Stimulated activated CD8-positive, alpha-beta memory T cell treated with anti-CD3 and anti-CD28 coated beads, Interleukin-7, amount 100 ng/mL, for 24 hours (primary cell): ENCODE measurements around the gene ZNF749.
A peak's percentile ranks its signal among the peaks of the same experiment; 100 is the strongest.
"Not testable (repeated sequence)": the region's sequence is repeated elsewhere in the genome, so short reads cannot be mapped to it uniquely, and the experiment has no call there.

Source experiments
- DNase-seq: peaks from one replicate; pipeline ENCODE4 v3.0.0-alpha.2; 2020; ENCODE audit warnings: low read depth

Gene ZNF749

DNA sequence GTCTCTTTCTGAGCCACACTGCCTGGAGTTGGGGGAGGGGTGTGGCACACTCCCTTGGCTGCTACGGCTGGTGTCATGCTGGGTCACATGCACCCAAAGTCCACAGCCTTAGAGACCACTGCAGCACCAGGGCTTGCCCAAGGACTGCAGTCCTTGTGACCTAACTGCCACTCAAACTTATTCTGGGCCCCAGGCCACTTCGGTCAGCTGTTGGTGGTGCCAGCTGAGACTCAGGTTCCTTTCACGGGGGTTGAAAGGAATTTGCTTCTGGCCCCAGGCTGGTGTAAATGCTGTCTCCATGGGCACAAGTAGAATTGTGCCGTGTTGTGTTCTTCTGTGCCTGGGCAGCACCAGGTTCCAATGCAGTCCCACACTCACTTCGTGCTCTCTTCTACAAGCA lies 31.4 kb downstream of the ZNF749 start:
- DNase-seq: no peak

DNA sequence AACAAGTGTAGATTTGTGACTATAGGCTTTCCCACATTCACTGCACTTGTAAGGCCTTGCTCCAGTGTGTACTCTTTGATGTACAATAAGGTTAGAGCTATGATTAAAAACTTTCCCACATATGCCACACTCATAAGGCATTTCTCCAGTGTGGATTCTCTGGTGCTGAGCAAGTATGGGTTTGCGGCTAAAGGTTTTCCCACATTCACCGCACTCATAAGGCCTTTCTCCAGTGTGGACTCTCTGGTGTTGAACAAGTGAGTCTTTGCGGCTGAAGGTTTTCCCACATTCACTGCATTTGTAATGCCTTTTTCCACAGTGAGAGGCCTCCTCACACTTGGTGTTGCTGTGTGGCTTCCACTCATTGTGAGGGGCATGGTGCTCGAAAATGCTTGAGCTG lies 38.5 kb downstream of the ZNF749 start:
- no peak for DNase-seq

DNA sequence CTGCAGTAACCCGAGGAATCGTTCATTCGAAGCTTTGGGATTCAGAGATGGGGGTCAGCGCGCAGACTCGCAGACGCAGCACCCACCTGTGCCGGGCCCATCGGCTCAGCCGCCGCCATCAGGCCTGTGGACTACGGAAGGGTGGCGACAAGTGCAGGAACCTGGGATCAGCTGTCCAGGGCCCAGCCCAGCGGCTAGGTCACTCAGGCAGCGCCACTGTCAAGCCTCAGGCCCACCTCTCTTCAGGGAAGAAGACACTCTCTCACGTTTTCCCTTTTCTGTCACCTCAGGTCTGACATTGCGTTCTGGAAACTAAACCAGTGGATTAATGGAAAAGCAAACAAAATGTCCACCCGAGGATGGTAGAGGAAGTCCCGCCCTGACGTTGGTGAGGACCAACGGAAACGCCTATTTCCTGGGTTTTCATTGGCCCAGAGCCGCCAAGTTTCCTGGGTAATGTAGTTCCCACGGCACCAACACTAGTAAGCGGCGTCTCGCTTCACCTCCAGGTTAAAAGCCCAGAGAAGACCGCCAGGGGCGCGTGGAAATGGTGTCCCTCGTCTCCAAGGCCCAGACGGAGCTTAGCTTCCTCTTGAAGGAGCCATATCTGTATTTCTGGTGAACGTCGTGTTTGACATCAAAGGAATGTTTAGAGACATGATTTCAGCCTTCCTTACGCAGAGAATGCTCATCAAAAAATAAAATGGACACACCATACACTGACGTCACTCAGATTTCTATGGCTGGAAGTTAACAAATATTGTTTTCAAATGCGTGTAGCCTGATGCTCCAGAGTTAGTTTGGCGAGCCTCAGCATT lies 42.3 kb downstream of the ZNF749 start, which contains the start of gene ZNF772:
Gene ZNF772 (minus strand): TSS at position 376 of the 818 bp plus-strand sequence. CDS start 257 bp downstream, at position 119.
- DNase-seq: peak; percentile 72

DNA sequence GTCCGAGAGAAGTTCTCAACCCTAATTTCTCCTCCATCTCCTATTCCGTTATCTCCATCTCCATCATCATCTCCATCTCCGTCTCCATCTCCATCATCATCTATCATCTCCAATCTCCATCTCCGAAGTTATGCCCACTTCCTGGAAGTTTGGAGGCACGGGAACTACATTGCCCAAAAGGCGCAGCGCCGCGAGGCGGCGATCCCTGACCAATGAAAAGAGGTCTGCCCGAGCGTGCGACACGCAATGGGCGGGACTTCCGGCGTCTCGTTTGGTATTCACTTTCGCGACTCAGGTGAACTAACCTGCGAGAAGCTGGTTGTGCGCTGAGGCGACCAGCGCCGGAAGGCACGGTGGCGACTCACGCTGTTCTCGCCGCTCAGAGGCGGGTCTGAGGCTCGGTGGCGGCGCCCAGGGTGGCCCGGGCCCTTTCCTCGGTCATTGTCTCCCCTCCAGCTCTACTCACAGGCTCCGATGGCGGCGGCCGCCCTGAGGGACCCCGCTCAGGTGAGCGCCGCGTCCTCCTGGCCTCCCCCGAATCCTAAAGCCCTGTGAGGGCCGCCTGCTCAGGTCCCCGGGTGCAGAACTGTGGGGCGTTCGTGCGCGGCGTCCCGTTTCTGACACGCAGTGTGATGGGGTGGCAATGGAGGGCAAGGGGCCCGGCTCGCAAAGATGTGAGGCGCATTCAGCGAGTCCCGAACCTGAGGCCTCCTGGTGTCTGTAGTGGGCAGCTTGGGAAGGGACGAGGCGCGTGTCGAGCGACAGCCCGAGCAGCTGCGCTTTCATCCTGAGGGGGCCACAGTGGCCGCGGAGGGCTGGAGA lies 52.6 kb downstream of the ZNF749 start, which contains the start of gene ZNF419:
Gene ZNF419 (plus strand): TSS at position 274 of the 822 bp plus-strand sequence. CDS start 201 bp downstream, at position 475.
- peak; percentile 90 for DNase-seq

DNA sequence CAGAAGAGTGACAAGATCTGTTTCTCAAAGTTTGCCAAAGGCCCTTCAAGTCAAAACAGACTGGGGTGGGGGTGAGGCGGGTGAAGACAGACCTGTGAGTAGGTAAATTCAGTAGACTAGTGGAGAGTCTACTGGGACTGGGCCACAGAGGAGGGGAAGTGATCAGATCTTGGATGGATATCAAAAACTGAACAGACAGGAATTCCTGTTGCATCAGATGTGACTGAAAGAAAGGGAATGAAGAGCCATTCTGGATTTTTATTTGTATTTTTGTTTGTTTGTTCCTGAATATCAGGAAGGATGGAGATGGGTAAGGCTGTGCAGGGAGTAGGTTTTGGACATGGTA lies 53.1 kb downstream of the ZNF749 start:
- DNase-seq: not testable (repeated sequence)
